HG03280 (cell line): Measurements from ENCODE around the gene M1AP.

Experiments
- ATAC-seq: cut with Tn5 transposase; IDR thresholded peaks from one replicate; pipeline ENCODE4 v1.9.1; 2021; ENCODE audit warnings: mild to moderate bottlenecking, moderate library complexity; ENCODE audit not compliant: unreplicated experiment

Gene M1AP, protein sequence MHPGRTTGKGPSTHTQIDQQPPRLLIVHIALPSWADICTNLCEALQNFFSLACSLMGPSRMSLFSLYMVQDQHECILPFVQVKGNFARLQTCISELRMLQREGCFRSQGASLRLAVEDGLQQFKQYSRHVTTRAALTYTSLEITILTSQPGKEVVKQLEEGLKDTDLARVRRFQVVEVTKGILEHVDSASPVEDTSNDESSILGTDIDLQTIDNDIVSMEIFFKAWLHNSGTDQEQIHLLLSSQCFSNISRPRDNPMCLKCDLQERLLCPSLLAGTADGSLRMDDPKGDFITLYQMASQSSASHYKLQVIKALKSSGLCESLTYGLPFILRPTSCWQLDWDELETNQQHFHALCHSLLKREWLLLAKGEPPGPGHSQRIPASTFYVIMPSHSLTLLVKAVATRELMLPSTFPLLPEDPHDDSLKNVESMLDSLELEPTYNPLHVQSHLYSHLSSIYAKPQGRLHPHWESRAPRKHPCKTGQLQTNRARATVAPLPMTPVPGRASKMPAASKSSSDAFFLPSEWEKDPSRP

DNA sequence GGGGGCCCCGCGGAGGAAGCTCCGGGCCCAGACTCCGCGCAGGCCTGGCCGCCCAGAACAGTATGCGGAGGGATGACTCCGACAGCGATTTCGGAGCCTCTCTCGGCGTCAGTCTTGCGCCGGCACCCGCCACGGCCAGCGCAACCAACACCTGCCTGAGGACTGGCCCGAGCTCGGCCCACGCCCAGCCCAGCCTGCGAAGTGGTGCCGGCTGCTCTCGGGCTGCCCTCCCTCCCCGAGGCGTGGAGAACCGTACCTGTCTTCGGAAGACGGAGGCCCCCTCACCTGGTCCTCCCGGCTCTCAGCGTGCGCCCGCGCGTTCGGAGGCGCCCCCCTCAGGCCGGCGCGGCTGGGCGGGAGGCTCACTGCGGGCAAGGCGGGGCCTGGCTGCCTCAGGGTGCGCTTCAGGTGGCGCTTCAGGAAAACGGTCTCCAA is at the start of gene M1AP:
Gene M1AP (minus strand): TSS at position 322 of the 435 bp plus-strand sequence. CDS start 8,055 bp downstream, outside the sequence.
- no peak for ATAC-seq

GRCh38 chr2:74696829-74697228 is 48.7 kb upstream of the M1AP start:
- no peak for ATAC-seq

DNA sequence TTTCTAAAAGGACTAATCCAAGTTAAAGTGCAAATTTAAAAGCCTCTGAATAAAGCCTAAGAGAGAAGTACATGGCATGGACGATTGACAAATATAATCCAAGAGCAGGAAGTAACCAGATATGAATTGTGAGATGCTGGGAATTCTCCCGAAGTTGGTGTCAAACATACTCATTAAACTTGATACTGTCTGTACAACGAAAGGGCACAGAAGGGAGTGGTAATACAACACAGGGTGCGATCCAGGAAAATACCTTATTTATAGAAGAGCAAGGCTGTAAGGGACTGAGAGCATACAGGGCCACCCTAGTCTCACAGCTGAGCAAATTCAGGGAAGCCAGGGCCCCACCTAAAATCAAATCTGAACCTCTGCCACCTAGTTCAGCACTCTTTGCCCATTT is 47.5 kb upstream of the M1AP start:
- no peak for ATAC-seq

DNA sequence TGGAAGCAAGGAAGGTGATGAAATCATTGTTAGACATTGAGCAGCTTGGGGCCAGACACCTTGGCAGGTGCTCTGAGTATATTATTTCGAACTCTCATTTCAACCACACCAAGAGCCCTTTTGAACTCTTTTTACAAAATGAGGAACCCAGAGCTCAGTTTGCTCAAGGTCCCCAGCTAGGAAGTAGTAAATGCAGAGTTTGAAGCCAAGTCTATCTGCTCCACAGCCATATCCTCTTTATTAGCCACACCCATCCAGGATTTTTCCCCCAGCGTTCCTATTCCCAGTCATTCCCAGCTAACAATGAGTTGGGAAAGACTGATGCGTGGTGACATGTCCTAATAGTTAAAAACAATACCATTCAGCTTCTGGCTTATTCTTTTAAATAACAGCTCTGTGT is 46.2 kb upstream of the M1AP start:
- ATAC-seq: no peak

DNA sequence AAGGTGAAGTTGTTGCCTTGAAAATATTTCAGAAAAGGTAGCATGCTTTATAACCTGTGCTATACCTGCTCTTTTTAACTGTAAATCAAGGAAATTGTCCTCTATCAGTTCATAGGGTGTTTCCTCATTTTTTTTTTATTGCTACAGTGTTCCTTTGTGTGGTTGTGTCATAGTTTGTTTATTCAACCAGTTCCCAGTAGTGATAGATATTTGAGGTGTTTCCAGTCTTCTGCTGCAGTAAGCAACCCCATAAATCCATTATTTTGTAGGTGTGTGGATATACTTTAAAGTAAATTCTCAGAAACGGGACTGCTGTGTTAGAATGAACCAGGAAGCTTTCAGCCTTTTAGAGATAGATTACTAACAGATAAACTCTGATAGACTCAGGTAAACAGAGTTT is 45.5 kb upstream of the M1AP start:
- no peak for ATAC-seq

- no peak for ATAC-seq
Measured at GRCh38 chr2:74693213-74693612, 45.1 kb upstream of the M1AP start.

GRCh38 chr2:74691929-74692328 is 43.8 kb upstream of the M1AP start:
- ATAC-seq: no peak

DNA sequence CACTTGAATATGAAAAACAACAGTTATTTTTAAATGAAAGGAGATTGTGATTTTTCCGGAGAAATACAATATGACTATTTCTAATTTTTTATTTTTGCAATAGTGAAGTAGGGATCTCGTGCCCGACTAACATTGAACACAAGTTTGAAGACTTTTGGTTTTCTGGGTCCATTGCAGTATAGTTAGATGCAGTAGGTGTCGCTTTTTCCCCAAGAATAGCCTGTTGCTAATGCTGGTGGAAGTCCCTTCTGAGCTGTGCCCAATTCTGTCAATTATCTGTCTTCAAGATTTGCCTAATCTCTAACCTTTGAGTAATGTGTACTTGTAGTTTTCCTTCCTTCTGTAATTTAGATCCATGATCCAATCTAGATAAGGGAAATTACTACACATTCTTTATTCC is 42.4 kb upstream of the M1AP start:
- no peak for ATAC-seq

DNA sequence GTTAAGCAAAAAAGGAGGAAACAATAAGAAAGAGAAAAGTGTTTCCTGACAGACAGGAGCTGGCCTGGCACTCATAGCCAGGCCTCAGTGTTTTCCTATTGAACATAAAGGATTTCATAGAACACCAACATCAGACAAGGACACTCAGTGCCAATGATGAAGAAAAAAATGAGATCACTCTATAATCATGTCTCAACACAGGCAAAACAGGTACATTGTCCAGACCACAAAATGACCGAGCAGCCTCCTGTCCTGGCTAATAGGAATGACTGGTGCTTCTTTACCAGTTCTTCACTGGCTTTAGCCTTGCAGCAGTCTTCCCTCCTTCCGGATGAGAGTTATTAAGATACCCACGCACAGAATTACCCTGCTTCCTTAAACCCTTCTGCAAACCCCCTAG is 41.5 kb upstream of the M1AP start:
- ATAC-seq: no peak

DNA sequence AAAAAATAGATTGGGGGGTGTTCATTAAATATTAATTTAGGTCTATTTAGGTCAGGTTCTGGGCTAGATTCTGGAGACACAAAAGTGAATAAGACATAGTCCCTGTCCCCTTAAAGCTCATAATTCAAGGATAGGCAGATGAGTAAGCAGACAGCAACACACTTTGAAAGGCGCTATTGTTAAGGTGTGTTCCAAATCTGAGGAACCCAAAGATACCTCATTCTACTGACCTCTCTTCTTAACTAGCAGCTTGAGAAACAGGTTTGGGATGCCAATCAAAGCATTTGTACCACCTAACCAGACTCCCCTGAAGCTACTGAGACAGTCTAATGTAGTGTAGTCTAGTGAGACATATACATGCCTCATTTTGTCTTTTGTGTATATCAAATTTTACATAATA is 40.8 kb upstream of the M1AP start:
- ATAC-seq: no peak

DNA sequence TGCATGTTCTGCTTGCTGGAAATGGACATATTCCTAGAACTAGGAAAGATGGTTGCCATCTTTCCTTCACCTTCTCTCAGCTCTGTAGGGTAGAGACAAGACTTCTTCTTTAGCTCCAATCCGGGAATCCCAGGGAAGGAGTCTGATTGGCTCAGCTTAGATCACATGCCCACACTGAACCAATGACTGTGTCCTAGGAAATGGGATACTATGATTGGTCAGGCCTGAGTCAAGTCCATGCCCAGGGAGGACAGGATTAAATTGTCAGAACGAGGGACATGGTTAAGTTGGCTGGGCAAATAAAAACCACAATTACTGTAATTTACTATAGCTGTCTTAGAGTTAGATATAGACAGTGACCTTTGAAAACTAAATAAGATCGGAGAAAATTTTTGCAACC is 37.3 kb upstream of the M1AP start:
- no peak for ATAC-seq

- no peak for ATAC-seq
Measured at GRCh38 chr2:74682501-74682900, 34.4 kb upstream of the M1AP start.

DNA sequence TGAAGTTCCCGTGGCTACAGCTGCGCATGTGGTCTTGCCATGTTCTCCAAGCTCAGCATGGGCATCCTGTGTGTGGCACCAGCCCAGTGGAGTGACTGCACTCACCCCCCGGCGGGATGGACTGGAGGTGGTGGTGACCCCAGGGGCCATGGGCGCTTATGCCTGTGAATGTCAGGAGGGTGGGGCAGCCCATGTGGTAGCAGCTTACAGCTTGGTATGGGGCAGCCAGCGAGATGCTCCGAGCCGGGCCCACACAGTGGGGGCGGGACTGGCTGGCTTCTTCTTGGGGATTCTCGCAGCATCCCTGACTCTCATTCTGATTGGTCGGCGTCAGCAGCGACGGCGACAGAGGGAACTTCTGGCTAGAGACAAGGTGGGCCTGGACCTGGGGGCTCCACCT is 31.5 kb upstream of the M1AP start:
- ATAC-seq: no peak

DNA sequence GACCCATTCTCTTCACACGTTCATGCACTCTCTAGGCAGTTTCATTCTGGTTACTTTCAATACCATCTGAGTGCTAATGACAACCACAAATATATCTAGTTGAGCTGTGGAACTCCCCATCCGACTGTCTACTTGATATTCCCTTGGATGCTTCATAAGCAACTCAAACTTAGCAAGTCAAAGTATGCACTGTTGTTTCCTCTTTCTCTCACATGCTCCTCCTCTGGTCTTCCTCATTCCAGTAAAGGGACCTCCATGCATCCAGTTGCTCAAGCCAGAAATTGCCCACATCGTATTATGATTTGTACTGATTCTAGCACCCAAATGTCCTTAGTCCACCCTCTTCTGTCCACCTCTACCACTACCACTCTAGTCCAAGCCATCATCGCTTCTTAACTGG is 28.2 kb upstream of the M1AP start:
- no peak for ATAC-seq

DNA sequence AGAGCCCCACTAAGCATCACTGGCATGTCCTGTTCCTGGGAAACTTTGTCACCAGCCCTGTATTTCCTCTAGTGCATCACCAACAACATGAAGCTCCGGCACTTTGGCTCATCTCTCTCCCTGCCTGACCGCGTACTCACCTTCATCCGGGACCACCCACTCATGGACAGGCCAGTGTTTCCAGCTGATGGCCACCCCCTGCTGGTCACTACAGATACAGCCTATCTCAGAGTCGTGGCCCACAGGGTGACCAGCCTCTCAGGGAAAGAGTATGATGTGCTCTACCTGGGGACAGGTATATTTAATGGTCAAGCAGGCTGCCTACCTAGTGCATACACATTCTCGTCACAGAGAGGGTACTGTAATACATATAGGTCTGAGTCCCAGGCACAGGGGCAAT is 27.0 kb upstream of the M1AP start:
- ATAC-seq: no peak

GRCh38 chr2:74673826-74674528 is 25.8 kb upstream of the M1AP start:
- ATAC-seq: no peak

DNA sequence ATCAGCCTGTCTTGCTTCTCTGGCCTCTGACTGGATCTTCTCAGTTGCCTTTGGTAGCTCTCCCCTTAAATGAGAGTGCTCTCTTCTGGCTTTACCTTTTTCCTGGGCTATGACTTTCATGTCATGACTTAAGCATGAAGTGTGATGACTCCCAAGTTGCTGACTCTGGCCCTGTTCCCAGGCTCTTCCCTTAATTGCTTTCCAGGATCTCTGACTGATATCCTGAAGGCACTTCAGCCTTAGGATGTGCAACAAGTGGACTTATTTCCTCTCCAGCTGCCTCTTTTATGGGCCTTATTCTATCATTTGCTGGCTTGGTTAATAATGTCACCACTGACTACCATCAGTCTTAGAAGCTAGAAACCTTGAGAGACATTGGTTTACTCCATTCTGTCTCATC is 23.3 kb upstream of the M1AP start:
- ATAC-seq: no peak

GRCh38 chr2:74670263-74670662 is 22.1 kb upstream of the M1AP start:
- ATAC-seq: no peak

- ATAC-seq: no peak
Measured at GRCh38 chr2:74668087-74668486, 20.0 kb upstream of the M1AP start.

GRCh38 chr2:74659462-74659861 is 11.3 kb upstream of the M1AP start:
- no peak for ATAC-seq

DNA sequence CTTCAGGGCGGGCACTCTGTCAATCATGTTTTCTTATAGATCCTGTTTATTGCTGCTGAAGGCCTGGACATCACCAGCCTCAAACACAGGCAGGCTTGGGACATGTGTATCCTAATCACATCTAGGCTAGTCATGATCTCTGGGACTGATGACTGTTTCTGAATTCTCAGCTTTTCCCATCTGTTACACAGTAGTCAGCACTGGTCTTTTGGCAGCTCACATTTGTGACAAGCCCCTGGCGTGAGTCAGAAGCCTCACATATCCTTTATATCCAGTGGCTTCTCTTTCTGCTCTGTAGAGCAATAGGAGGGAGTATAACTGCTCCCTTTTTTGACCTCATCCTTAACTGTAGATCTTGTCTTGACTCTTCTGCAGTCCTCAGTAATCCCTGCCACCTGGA is 10.4 kb upstream of the M1AP start:
- no peak for ATAC-seq

DNA sequence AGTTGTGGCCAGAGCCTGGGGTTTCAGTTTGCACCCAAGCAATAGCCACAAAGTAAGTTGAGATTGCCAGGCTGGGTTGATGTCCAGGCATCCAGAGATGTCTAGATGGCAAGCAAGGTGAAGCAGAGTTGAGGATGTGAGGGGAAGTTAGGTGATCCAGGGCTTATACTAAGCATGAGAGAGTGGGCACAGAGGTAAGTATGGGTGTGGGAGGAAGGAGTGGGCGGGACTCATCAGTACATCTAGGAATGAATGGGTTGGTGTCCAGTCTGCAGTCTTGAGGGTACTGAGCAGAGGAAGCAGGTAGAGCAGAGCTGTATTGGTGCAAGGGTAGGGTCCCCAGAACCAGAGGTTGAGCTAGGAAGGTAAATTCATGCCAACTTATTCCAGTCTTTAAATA is 7.4 kb upstream of the M1AP start:
- ATAC-seq: no peak
